ENCODE results near the gene GIPC2. TPM values are rescaled to one million over a fixed set of nuclear protein-coding genes. Genes with fewer than 3 reads are reported as not detected.

Gene GIPC2
- total RNA-seq, 1 experiment from 2014 or later = 0.07 TPM

- intact Hi-C loops (cut with micrococcal nuclease) = no loop called here
- Histone ChIP-seq H3K27me3 (ENCODE audit: insufficient read depth, low read length) (no peaks in the 10 kb centered on the region), H4K20me1 (ENCODE audit: insufficient read depth) (no peaks in the 10 kb centered on the region), H3K9me2 (ENCODE audit: insufficient read depth) (no peaks in the 10 kb centered on the region), H3K9me3 (ENCODE audit: control insufficient read depth in 1 of 2, insufficient read depth in 1 of 2, low read depth in 1 of 2, low read length in 2 of 2) (no peaks in the 10 kb centered on the region), H3K27ac (ENCODE audit: low read depth, low read length) (peak overlapping the region; percentile 53; the same call in 1 of the 2 replicates), H3K4me1 (ENCODE audit: control insufficient read depth in 1 of 2, insufficient read depth in 2 of 2, low read length in 2 of 2) (peaks cover 17 to 51% of the 10 kb centered on the region in 2 experiments), H3K79me2 (ENCODE audit: insufficient read depth, low read length) (no peaks in the 10 kb centered on the region), H3K36me3 (ENCODE audit: control insufficient read depth in 1 of 2, insufficient read depth in 2 of 2, low read length in 2 of 2) (no peaks in the 10 kb centered on the region), H3K9ac (ENCODE audit: low read length) (peak overlapping the region; percentile 40; the same call in 1 of the 2 replicates), H3K4me3 (replicated peaks in 1 of 2; ENCODE audit: low read depth in 1 of 2, low read length in 2 of 2) (no peak overlapping the region), H2AFZ (ENCODE audit: low read depth, low read length, poor library complexity, severe bottlenecking) (peak overlapping the region; percentile 63), H3K4me2 (ENCODE audit: low read length) (peak overlapping the region; percentile 61)
- ChIA-PET CTCF (interaction anchor here (1.0 to 1.6 kb wide), 2 partner anchors 12 to 14 kb away, joined by 4 to 8 read pairs; no protein-coding TSS in a partner anchor), POLR2A (interaction anchor here (1.3 to 2.7 kb wide), 2 partner anchors 96 to 121 kb away, joined by 6 to 30 read pairs; partner anchors contain the start of gene DNAJB4), RAD21 (ENCODE audit: low non-redundant PET in 1 of 2, low total read pairs in 2 of 2, uncharacterized antibody in 2 of 2, unreplicated experiment in 2 of 2) (no interaction called here)
- ATAC-seq (no peak), DNase-seq (ENCODE audit: low read depth, low spot score) (no peak)
- no TSS peak for BruUV-seq (replicated peaks)
- TF ChIP-seq RAD21 (IDR thresholded peaks at IDR 0.05; ENCODE audit: low read depth) (no peak), ZBTB33 (IDR thresholded peaks at IDR 0.05; ENCODE audit: extremely low read depth, insufficient replicate concordance, low read length) (no peak), ZFX (IDR thresholded peaks at IDR 0.05) (no peak), ATF3 (IDR thresholded peaks at IDR 0.05) (no peak), JUND (IDR thresholded peaks at IDR 0.05) (no peak), REST (IDR thresholded peaks at IDR 0.05; ENCODE audit: low read depth) (no peak)
Observed at GRCh38 chr1:78101051-78101450, 55.3 kb downstream of the GIPC2 start.

Measured in HCT116 (cell line).